ENCODE measurements around the gene ZBTB7C.

GRCh38 chr18:48108136-48108535 is 301.0 kb downstream of the ZBTB7C start:
- TF ChIP-seq CTCF (IDR thresholded peaks at IDR 0.05; ENCODE audit: insufficient read depth, low read length, poor library complexity, severe bottlenecking): no peak
- TF ChIP-seq EZH2phosphoT487 (conservative IDR thresholded peaks at IDR 0.05; ENCODE audit: low read length): no peak

Measured in SU-DHL-6 (cell line).